ENCODE data around the gene ZNF844.
"Not testable (repeated sequence)": the region's sequence is repeated elsewhere in the genome, so short reads cannot be mapped to it uniquely, and the experiment has no call there.

ZNF844 gene

DNA sequence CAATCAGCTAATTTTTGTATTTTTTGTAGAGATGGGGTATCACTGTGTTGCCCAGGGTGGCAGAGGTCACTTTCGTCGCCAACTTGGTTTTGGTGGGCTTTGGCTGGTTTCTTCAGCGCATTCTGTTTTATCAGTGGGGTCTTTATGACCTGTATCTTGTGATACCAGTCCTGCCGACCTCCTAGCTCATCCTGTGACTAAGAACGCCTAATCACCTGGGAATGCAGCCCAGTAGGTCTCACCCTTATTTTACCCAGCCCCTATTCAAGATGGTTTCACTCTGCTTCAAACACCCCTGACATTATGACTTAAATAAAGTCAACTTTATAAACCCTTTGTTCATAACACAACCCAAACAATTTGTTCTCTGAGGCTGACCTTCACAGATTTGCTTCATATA is 8.7 kb upstream of the ZNF844 start:
- DNase-seq (ENCODE audit: low spot score), result no peak
- TF ChIP-seq CTCF (IDR thresholded peaks at IDR 0.05; ENCODE audit: borderline replicate concordance, control extremely low read depth, extremely low read depth, insufficient read depth, missing control alignments), result no peak
- in situ Hi-C loops (cut with MboI; ENCODE audit: low sequenced_read_pairs, unreplicated experiment), result no loop called here

GRCh38 chr19:12075538-12076139 is 11.1 kb downstream of the ZNF844 start:
- TF ChIP-seq CTCF (IDR thresholded peaks at IDR 0.05; ENCODE audit: borderline replicate concordance, control extremely low read depth, extremely low read depth, insufficient read depth, missing control alignments), result no peak
- in situ Hi-C loops (cut with MboI; ENCODE audit: low sequenced_read_pairs, unreplicated experiment), result no loop called here

GRCh38 chr19:12076331-12076730 is 11.8 kb downstream of the ZNF844 start:
- DNase-seq (ENCODE audit: low spot score); in situ Hi-C loops (cut with MboI; ENCODE audit: low sequenced_read_pairs, unreplicated experiment): not testable (repeated sequence)

More at GRCh38 chr19:12075538-12076139, 11.1 kb downstream of the ZNF844 start:
- no peak for DNase-seq (ENCODE audit: low spot score)

GRCh38 chr19:12077375-12077774 is 12.8 kb downstream of the ZNF844 start:
- DNase-seq (ENCODE audit: low spot score), result no peak
- TF ChIP-seq CTCF (IDR thresholded peaks at IDR 0.05; ENCODE audit: borderline replicate concordance, control extremely low read depth, extremely low read depth, insufficient read depth, missing control alignments), result no peak
- in situ Hi-C loops (cut with MboI; ENCODE audit: low sequenced_read_pairs, unreplicated experiment), result no loop called here

- in situ Hi-C loops (cut with MboI; ENCODE audit: low sequenced_read_pairs, unreplicated experiment); DNase-seq (ENCODE audit: low spot score): not testable (repeated sequence)
Observed at GRCh38 chr19:12083336-12083735, 18.8 kb downstream of the ZNF844 start.

- no peak for TF ChIP-seq CTCF (IDR thresholded peaks at IDR 0.05; ENCODE audit: borderline replicate concordance, control extremely low read depth, extremely low read depth, insufficient read depth, missing control alignments)
Observed at GRCh38 chr19:12085074-12085818, 20.7 kb downstream of the ZNF844 start.

DNA sequence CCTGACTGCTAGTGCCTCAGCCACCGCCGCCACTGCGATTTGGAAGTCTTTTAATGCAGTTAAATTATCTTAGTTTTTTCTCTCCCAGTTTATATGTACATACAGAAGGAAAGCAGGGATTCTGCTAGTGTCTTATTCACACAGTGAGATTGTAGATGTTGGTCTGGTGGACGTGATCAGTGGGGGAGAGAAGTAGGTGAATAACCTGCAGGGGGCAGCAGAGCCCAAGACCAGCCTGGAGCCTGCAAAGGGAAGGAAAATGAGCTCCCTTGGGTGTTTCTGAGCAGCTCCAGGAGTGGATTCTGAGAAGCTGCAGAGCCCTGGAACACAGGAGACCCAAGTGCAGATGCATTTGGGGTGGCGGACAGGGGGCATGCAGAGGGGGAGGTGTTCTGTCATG is 26.3 kb downstream of the ZNF844 start:
- TF ChIP-seq CTCF (IDR thresholded peaks at IDR 0.05; ENCODE audit: borderline replicate concordance, control extremely low read depth, extremely low read depth, insufficient read depth, missing control alignments), result peak; percentile 65
- in situ Hi-C loops (cut with MboI; ENCODE audit: low sequenced_read_pairs, unreplicated experiment), result no loop called here
- DNase-seq (ENCODE audit: low spot score), result peak; percentile 78

More at GRCh38 chr19:12085074-12085818, 20.7 kb downstream of the ZNF844 start:
- no peak for DNase-seq (ENCODE audit: low spot score)
- in situ Hi-C loops (cut with MboI; ENCODE audit: low sequenced_read_pairs, unreplicated experiment), result no loop called here
